GM18499 (cell line): ENCODE measurements around the gene DUSP8.

Experiments used
- ATAC-seq: cut with Tn5 transposase; IDR thresholded peaks from one replicate; pipeline ENCODE4 v1.9.1; 2021; ENCODE audit warnings: moderate number of reproducible peaks; ENCODE audit not compliant: insufficient read depth, unreplicated experiment

Gene DUSP8

DNA sequence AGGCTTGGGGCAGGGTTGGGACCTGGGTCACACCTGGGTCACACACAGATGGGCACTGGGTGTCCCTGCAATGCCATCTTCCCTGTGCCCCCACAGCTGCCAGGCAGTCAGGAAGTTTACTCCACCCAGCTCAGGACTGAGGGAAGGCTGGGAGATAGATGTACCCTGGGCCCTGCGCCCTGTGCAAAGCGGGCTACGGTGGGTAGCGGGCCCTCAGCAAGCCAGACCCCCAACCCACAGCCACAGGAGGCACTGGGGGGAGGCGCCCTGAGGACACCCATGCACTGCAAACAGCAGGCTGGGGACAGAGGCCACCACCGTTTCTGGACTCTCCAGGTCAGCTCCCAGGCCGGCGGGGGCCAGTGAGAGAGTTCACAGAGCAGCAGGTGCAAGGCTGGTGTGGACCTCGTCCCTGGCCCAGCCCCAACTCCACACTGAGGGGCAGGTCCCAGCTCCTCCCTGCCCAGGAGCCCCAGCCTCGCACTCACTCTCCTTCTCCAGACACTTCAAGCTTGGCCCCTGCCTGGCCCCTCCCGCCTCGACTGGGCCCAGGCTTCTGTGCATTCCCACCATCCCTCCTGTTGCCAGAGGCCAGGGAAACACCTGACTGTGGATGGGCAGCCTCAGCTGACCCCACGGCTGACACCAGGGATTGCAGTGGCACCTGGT, 4.9 kb downstream of the DUSP8 start:
- no peak for ATAC-seq

DNA sequence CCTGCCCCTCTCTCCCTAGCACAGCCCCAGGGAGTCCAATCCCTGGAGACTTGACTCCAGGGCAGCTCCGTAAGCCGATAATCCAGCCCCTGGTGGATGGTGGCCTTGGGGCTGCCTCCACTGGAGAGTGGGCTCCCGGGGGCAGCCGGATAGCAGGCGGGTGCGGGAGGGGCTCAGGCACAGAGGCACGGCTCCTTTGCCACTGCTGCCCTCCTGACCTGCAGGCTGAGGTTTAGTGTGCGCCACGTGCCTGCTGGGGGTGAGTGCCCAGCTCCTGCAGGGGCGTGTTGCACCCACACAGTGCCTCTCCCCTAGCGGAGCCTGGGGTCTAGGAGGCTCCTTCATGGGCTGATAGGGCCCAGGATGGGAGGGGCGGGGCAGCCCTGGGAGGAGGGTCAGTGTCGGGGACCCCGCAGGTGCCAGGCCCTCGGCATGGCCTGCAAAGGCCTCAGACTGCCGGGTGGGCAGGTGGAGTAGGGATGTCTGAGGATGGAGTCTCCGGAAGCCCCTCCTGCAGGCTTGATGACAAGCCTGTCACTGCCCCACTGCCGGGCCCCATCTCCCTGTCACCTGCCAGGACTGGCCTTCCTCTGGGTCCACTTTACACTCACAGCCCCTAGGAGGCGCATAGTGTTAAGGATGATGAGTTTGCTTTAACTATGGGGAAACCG, 5.6 kb downstream of the DUSP8 start:
- no peak for ATAC-seq

GRCh38 chr11:1565904-1566247, 6.2 kb downstream of the DUSP8 start:
- no peak for ATAC-seq

DNA sequence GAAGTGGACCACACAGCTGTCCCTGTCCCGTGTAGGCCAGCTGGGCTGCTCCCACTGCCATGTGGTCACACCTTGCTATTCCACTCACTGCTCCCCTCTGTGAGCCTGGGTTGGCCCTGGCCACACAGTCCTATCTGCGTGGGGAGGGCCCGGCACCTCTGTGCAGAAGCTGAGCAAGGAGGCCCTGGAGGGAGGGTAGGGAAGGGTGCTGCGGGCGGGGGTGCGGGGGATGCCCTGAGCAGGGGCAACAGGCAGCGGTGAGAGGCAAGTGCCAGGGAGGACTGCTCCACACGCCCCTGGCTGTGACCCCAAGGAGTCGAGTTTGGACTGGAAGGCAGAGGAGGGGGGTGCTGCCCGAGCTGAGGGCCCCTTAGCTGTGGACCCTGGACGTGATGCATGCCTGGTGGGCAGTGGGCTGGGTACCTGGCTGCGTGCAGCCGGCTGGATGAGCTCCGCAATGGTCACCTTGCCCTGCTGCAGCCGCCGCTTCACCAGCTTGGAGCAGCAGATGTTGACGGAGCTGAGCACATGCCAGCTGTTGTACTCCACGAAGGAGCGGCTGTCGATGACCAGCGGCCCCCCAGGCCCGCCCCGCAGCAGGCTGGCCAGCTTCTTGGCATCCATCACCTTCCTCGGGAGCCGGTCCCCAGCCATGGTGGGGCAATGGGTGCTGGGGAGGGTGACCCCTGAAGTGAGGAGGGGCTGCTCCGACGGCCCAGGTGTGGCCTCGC, 6.7 kb downstream of the DUSP8 start:
- ATAC-seq = no peak

DNA sequence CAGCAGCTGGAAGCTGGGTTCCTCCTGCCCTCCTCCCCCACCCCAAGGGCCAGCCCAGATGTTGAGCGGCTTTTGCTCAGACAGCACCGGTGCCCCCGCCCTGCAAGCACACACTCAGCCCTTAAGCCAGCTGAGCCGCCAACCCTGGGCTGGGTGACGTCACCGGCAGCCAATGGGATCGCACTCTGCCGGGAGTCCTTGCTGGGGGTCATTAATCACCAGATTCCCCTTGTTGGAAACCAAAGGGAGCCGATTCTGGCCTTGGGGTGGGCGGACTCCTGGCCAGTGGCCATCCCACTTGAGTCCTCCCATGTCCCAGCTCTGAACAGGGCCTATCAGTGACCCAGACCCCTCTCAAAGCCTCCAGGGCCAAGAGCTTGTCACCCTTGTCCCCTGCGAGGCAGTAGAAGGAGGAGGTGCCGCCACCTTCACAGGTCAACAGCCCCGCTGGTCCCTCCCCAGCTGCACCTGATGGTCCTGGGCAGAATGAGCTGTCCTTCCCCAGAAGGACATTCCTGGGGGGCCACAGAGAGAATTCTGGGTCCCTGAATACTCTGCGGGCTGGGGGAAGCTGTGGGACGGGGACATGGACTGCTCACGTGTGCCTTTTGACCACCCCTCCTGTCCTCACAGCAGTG, 7.4 kb downstream of the DUSP8 start:
- no peak for ATAC-seq

GRCh38 chr11:1563697-1564534, 8.2 kb downstream of the DUSP8 start:
- no peak for ATAC-seq

DNA sequence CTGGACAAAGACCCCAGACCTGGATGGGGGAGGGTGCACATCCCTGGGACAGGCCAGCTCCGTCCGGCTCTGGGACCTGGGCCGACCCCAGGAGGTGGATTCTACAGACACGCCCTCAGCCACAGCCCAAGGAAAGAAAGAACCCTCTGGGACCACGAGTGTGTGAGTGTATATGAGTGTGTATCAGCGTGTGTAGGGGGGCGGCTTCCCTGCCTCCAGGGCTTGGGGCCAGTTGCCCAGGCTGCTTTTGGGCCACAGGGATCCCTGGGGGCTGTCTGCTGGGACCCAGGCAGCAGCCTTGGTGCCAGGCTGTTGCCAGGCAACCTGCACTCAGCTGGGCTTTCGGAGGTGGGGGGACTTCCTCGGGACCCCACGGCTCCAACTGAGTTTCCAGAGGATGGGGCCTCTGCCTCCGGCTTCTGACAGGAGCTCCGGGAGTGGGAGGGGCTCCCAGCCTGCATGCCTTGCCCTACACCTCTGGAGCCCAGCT, 8.9 kb downstream of the DUSP8 start:
- ATAC-seq = no peak

GRCh38 chr11:1562469-1563148, 9.5 kb downstream of the DUSP8 start:
- no peak for ATAC-seq

DNA sequence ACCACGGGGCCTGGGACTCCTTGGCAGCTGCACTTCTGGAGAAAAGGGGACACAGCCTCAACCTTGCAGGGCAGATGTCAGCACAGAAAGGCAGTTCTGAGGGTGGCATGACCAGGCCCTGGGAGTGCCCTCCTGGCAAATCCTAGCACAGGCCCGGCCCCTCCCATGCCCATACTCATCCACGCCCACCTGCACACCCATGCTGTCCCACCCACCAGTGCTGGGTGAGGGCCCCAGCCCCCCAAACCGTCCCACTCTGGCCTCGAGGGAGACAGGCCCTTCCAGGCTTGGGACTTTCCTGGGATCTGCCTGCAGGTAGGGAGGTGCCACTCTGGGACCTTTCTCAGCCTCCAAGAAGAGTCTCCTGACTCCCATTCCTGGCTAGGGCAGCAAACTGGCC, 10.1 kb downstream of the DUSP8 start:
- ATAC-seq = no peak

DNA sequence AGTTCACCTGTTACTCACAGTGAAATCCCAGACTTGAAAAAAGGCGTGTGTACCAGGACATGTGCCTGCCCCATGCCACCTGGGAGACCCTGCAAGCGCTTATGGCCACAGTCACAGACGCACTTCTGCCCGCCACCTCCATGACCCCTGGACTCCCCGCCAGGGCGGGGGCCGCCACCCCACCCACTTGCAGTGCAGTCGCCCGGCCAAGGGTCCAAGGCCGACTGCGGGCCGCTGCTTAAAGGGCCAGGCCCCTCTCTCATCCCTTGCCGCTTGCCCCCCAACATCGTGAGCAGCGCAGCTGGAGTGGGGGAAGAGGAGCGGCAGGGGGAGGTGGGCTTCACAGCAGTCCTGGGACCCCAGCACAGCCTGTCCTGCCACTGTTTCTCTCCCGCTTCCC, 10.8 kb downstream of the DUSP8 start:
- no peak for ATAC-seq

DNA sequence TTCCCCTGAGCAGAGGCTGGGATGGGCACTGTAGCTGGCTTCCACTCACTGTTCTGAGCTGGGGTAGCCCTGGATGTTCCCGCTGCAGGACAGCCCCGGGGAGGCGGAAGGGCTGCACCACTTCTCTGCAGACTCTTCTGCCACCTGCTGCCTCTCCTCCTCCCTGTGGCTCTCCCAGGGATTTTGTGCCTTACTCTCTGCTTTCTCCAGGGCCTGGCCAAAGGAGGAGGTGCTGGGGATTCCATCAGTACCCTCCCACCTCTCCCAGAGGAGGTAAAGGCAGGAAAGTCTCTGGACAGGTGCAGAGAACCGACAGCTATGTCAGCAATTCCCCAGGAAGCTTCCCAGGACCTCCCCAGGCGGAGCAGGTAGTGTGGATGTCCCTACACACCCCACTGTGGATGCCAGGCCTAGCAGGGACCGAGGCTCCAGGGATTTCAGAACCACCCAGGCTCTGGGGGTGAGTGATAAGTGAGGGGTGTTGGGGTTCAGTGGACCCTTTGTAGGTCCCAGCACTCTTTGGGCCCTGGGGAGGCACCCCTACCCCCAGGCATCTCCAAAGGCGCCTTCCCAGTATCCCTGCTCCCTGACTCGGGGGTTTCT, 11.3 kb downstream of the DUSP8 start:
- no peak for ATAC-seq

- ATAC-seq = no peak
These were observed 11.9 kb downstream of the DUSP8 start for GRCh38 chr11:1560002-1560648.

DNA sequence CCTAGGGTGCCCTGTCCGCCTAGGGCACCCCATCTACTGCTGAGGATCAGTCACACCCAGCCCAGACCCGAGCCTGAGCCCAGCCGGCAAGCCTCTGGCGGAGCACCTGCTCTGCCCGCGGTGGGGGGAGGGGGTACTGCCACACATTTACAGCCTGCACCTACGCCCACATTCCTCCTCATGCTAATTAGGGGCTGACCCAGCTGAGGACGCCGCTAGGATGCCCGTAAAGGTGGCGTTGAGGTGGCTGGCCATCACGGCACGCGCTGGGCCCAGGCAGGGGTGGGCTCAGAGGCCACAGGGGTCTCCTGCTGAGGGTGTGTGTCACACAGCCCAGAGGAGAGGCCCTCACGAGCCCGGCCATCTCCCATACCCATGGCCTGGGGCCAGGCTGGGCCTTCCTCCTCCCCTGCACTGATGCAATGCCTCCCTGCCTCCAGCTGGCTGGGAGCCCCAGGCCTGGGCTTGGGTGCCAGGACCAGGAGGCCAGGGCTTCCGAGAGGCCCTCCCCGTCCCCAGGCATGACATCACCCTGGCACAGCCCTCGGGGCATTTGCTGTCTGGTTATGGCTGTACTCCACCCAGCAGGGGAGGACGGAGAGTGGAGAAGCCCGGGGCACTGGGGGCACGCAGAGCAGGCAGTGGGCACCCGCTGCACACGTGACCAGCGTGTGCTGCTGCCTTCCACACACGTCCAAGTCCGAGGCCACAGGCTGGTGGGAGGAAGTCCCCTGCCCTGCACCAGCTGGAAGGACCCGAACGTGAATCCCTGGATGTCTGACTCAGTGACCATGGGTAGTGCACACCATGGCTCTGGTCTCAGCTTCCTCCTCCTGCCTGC, 12.7 kb downstream of the DUSP8 start:
- ATAC-seq = no peak

GRCh38 chr11:1558775-1559110, 13.3 kb downstream of the DUSP8 start:
- ATAC-seq = no peak

- ATAC-seq = no peak
These were observed 13.9 kb downstream of the DUSP8 start for GRCh38 chr11:1557904-1558774.

DNA sequence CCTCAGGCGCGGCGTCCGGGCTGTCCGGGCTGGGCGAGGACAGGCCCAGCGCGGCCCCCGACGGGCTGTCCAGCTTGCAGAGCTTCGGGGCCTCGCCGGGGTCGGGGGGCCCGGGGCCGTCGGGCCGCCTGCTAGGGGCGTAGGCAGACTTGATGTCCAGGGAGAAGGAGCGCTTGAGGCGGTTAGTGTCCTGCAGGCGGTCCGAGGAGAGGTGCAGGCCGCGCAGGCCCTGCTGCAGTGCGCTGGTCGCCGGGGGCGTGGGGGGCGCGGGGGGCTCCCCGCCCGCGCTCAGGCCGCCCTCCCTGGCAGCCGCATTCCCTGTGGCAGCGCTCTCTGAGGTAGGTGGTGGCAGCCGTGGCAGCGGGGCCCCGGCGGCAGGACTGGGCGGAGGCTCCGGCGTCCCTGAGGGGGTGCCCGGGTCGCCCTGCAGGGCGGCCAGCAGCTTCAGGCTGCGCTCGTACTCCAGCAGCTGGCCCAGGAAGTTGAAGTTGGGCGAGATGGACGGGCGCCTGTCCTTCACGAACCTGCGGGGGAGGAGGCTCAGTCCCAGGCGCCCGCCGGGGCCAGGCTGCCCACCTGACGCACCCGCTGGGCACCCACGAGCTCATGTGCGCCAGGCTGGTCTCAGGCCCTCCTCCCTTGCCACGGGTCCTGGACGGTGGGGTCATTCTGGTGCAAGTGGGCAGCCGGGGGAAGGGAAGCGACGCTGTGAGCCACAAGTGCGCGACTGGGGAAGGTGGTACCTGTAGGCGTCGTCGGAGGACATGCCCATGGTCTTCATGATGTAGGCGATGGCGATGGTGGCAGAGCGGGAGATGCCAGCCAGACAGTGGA, 14.8 kb downstream of the DUSP8 start:
- ATAC-seq = no peak
